ENCODE measurements around the gene NSG2.
"Not testable (repeated sequence)": the region's sequence is repeated elsewhere in the genome, so short reads cannot be mapped to it uniquely, and the experiment has no call there.

NSG2 gene

DNA sequence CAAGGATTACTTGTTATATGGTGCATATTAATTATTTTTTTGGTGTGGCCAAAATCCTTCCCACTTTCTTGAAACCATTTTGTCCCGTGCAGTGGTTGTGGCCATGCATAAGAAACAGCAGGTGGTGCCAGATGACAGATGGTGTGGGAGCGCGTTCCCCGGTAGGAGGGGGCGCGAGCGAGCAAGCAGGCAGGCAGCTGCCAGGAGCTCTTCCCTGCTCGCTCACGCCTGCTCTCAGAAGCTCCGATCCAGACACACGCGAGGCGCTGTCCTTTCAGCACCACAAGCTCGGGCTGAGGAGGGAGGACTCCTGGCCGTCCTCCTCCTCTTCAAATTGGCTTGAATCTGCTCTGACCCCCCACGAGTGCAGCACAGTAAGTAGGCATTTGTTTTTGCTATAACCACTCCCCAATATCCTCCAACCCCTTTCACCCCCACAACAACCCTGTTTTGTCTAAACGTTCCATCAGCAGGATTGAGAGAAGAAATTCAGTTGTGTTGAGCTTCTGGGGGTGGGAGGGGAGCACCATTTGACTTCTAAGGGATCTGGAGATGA is at the start of gene NSG2:
Gene NSG2 (plus strand): TSS at position 237 of the 556 bp plus-strand sequence. CDS start 1,050 bp downstream, outside the sequence.
- peak; percentile 72 for DNase-seq

DNA sequence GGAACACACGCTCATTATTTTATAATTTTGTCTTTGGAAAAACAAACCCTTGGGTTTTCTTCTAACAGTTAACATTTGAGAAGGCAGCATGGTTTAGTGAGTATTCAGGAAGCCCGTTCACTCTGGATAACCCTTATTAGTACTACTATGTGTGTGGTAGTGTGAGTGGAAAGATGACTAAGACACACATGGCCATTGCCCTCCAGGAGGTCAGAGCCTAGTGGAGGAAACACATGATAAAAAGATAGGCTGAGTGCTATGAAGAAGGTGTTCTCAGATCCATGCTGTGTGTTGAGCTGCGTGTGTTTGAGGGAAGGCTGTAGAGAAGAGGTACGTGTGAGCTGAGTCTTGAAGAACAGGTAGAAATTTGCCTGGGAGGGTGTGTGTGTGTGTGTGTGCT is 48.2 kb upstream of the NSG2 start:
- no peak for DNase-seq

DNA sequence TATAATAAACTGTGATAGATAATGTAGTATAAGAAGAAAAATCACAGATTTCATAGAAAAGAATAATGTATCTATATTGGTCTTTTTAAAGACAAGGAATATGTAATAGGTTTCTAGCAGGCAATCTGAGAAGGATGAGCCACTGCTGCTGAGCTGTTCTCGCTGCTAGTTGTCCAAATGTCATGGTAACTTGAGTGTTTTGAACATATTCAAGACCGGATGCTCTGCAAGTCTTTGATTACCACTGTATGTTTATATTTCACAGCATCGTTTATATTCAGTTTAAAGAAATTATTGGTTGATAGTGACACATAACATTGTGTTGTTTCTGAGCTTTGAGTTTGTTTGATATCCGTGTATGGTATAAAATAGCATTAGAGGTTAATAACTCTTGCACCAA is 47.0 kb upstream of the NSG2 start:
- DNase-seq, result no peak

DNA sequence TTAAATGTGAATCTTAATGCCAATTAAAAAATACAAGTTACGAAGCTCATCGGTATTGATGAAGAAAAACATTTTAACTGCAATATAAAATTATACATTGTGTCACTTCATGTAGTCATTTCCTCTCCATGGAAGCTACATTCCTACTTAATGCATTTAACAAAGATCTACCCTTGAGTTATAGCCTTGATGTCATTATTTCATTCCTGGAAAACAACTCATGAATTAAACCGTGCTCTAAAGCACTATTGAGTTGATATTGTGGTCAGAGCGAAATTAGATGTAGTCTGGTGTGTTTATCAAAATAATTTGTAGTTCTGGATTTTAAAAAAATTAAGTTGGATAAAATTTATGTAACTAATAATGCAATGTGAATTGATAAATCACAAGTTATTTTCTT is 45.4 kb upstream of the NSG2 start:
- no peak for DNase-seq

DNA sequence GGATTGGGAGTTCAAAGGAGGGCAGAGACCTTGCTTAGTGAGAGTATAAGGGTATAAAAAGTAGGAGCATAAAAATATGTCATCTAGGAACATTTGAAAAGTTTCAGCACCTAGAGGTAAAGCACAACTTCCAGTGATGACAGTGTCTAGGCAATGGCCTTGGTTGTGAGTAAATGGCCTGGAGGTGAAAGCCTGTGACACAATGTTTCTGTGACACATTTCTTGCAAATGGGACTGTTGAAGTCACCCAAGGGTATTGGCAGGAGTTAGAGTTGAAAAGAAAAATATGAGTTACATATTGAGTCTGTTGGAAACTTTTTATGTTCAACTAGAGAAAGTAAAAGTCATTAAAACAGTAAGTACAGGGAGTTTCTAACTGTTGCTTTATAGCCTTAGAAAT is 41.7 kb upstream of the NSG2 start:
- no peak for DNase-seq

DNA sequence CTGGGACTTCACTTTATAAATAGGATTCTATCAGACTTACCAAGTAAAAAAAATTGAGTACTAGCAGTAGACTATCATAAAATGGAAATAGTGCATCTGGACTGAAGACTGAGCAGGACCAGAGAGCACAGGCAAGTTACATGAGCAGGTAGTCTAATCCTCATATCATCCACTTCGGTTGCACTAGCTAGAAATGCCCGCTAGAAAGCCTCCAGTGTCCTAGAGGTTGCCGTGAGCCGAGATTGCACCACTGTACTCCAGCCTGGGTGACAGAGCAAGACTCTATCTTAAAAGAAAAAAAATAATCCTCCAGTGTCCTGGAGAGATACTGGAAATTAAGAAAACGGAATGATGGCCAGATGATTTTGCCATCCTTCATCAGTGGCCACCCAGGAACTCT is 36.6 kb upstream of the NSG2 start:
- DNase-seq, result no peak

DNA sequence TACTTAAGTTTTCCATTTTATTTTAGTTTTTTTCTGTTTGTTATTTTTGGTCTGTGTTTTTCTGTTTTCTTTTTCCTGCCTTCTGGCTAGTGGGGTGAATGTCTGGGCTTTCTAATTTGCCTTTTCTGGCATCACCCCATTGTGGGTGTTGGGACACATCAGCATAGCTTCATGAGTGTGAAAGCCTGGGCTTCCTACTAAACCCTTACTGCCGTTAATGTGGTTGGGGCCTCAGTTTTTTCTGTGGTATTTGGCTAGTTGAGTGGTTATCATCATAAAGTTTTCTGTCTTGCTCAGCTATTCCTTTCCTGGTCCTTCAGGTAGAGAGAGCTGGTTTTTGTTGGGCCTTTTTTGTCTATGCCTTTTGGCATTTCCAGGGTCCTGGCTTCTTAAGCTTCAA is 35.1 kb upstream of the NSG2 start:
- no peak for DNase-seq

DNA sequence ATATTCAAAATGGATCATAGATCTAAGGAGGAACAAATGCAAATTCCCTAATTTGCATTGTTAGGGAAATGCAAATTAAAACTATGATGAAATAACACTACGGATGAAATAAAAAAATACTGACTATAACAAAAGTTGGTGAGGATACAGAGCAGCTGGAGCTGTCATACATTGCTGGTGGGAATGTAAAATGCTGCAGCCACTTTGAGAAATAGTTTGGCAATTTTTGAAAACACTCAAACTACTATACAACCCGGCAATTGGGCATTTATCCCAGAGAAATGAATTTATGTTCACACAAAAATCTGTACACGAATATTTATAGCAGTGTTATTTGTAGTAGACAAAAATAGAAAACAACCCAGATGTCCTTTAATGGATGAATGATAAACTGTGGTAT is 34.1 kb upstream of the NSG2 start:
- no peak for DNase-seq

DNA sequence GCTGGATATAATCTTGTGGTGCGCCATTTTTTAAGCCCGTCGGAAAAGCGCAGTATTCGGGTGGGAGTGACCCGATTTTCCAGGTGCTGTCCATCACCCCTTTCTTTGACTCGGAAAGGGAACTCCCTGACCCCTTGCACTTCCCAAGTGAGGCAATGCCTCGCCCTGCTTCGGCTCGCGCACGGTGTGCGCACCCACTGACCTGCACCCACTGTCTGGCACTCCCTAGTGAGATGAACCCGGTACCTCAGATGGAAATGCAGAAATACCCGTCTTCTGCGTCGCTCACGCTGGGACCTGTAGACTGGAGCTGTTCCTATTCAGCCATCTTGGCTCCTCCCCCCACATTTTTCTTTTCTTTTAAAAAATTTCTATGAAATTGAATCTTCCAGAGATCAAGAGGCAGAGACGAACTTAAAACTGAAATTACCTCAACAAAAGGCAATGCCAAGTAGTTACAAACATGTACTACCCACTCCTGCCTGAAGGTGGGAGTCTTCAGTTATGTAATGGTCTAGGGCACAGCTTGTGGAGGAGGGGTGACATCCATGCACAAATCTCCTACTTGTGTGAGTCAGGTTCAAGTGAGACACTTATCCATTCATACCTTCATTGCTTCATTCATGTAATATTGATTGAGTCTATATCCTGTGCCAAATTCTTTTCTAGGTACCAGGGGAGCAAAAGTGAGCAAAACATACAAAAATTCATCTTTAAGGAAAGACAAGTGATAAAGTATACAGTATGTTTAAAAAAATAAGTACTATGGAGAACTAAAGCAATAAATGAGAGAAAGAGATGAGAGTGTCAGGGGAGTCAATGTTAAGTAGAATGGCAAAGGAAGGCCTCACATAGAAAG is 25.2 kb upstream of the NSG2 start:
- DNase-seq, result not testable (repeated sequence)

DNA sequence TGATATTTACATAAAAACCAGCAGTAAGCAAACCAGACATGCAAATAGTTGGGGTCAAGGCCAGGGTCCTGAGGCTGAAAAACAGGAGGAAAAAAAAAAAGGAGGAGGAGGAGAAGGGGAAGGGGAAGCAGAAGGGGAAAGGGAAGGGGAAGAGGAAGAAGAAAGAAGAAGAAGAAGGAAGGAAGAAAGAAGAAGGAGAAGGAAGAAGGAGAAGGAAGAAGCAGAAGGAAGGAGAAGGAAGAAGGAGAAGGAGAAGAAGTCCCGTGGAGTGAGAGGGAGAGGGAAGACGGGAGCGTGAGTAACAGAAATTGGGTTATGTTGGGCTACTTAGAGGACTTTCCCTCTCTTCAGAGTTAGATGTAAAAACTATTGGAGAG is 24.6 kb upstream of the NSG2 start:
- DNase-seq, result no peak

DNA sequence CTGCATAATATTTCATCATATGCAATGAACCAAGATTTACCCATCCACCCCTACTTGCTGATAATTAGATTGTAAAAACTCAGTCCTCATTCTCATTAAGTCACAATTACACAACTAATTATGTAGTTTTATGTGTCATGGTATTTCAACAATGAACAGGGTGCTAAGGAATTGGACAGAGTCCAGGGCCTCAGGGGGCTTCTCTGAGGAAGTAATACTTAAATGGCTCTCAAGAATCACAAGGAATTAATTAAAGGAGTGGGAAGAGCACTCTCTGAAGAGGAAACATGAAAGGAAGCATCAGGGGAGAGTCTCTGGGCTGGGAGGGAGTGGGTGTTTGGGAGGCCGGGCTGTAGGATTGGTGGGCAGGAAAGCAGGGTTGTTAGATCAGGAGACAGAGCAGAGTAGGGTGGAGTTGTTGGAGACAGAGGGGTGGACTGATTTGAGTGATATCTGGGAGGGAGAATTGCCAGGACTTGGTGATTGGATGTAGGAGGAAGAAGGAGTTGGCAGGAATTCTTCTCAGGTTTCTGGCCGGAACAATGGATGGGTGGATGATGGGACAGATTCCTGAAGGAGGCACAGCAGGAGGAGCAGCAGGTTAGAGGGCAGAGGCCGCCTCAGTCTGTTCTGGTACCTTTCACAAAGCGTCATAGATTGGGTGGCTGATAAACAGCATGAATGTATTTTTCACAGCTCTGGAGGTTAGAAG is 23.0 kb upstream of the NSG2 start:
- no peak for DNase-seq

DNA sequence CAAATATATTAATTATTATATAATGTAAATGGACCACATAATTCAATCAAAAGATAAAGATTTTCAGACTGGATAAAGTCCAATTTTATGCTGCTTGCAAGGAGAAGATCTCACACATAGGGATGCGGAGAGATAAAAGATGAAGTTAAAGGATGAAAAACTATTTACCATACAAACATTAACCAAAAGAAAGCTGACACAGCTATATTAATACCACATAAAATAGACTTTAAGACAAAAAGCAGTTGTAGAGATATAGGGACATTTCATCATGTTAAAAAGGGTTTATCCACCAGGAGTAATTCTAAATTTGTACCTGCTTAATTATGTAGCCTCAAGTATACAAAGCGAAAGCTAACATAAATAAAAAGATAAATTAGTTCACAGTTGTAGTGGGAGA is 15.2 kb upstream of the NSG2 start:
- no peak for DNase-seq

DNA sequence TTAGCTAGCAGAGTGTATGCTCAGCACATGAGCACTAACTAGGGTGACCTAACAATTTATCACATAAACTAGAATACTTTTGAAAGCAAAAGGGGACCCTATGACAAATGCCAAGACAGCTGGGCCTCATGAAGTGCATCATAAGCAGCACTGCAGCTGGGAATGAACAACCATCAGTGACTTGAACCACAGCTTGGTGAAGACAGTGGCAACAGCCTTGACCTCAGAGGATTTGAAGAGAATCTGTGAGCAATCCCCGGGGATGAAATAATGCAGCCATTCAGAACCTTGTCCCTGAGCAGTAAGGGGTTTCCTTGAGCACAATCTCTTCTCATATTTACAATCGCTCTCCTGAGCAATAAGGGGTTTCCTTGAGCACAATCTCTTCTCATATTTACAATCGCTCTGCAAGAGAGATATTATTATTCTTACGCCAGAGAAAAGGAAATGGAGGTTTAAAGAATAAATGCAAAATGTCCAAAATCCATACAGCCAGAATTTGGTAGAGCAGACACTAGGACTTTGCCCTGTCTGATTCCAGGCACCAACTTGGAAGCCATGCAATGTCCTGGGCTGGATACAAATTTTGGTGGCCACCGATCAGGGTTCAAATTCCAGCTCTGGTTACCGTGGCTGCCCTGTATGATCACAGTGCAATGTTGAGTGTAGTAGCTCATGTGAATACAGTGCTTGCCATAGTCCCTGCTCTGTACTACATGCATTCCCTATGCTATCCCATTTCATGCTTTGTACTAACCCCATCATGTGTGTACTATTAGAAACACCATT is 846 bp upstream of the NSG2 start:
- no peak for DNase-seq

DNA sequence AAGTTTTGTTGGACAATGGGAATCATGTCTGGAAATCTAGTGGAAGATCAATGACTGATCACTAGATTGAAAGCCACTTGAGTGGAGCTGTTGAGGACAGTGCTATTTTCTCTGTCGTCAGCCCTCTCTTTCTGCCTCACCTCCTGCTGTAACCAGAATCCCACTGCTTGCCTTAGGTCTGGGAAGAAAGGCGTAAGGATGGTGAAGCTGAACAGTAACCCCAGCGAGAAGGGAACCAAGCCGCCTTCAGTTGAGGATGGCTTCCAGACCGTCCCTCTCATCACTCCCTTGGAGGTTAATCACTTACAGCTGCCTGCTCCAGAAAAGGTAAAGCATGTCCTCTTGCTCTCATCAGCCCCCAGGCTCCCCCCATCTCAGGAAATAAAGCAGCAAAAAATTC is 1.1 kb downstream of the NSG2 start:
- no peak for DNase-seq

DNA sequence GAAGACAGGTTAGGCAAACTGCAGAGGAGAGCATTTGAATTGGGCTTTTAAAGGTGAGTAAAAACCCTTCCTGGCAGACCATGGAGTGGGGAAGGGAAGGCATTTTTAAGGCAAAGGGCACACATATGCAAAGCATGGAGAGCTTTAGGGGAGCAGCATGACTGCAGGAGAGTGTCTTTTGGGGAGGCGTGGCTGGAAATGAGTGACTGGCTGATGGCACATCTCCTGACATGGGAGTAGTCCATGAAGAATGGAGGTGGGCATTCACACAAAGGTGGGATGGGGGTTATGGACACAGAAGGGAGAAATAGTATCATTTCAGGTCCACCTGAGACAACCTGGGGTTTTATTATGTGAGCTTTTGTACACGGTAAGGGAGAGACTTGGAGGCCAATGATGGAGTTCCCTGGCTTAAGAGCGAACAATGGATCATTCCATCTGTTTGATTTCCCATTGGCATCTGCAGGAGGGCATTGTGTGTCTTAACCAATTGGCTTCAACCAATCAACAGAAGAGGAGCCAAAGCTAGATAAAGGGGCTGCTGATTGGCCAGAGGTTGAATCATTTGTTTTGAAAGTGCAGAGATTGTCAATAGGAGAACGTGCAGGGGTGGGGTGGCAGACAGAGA is 2.1 kb downstream of the NSG2 start:
- no peak for DNase-seq

DNA sequence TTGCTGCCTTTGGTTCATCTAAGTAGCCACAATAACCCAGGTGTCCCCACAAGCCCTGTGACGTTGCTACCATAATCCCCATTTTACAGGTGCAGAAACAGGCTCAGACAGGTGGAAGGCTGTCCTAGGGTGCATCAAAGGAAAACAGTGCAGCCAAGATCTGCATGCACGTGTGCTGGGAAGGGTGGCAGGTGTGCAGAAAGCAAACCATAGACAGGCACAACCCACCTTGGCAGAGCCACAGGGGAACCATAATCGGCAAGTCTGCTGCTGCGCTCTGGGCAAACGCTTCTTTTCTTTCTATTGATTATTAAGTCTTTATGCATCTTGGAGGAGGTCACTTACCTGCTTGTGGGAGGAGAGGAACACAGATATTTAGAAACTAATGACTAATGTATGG is 7.1 kb downstream of the NSG2 start:
- no peak for DNase-seq

DNA sequence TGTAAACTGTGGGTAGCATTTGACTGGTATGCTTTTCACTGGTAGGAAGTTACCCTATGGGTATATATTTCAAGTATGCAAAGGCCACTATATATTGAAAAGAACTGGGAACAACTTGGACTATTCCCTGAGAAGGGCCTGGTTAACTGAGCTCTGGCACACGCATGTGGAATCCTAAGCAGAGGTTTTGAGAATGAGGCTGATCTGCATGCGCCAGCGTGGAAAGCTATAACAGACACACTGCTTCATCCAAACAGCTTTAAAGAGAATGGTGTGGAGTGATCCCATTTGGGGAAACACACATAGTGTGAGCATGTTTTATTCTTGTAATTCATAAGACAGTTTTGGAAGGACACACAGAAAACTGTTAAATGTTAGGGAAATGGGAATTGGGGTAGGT is 8.4 kb downstream of the NSG2 start:
- DNase-seq, result no peak

DNA sequence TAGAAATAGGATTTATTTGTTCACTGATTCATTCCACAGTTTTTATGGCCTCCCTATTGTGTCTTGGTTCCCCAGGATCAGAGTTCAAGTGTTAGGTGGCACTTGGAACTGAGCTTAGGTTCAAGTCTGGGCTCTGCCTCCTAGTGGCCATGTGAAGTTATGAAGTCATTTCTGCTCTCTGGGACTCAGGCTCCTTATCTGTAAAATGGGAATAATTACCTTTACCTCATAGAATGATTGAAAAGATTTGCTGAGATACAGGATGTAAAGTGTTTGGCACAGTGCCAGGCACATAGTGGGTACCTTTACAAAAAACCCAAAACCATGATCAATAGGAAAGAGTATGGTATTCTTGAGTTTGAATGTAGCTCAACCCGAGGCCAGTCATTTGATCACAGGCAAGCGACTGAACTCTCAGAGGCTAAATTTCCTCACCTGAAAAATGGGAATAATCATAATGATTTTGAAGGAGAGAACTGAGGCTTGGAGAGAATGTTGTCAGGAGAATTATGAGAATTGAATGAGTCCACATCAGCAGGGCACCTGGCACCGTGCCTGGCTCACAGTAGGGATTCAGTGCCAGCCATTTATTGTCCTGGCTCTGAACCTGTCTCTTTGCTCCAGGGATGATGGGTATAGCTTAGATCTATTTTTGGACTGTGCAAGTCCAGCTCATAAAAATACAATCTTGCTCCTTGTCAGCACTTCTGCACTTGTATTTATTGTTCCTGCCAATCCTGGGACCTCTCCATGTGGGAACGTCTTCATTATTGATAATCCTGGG is 10.8 kb downstream of the NSG2 start:
- no peak for DNase-seq

DNA sequence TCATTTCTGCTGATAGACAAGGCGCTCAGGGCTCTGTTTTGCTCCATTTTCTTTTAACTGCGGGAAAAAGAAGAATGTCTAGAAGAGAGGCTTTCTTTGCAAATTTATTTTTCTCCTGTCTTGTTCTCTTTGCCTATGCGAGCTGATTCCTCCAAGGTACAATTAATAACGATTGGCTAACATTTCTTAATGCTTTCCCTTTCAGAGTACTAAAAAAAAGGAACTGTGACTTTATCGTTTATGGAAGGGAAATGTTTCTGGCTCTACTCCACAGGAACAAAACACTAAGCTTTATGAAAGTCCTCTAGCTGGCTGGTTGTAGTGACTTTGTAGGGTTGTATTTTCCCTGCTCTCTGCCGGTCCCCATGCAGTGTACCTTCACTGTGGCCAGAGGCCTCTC is 11.7 kb downstream of the NSG2 start:
- no peak for DNase-seq

DNA sequence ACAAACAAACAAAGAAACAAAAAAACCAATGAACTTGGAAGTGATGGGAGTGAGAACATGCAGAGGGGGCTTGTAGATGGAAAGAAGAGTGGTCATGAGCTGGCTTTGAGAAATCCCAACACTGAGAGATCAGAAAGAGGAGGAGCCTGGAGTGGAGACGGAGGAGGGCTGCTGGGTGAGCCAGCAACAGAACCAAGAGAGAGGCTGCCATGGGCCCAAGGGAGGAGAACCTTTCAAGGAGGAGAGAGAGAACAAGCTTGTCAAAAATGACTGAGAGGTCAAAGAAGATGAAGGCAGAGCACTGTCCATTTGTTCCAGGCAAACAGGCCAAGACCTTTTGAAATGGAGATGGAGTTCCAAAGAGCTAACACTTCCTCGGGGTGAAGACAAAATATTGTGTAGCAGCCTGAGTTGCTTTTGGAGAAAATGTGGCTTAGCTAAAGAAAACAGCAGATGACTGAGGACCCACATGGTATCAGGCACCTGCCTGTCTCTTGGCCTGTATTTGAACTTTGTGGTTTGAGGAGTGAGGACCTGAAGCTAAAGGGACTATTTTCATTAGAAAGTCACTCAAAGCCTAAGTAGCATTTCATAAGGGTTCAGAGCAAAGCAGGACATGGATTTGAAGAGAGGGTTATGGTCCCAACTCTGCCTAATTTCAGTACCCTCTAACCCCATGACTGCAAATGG is 13.1 kb downstream of the NSG2 start:
- DNase-seq, result no peak

DNA sequence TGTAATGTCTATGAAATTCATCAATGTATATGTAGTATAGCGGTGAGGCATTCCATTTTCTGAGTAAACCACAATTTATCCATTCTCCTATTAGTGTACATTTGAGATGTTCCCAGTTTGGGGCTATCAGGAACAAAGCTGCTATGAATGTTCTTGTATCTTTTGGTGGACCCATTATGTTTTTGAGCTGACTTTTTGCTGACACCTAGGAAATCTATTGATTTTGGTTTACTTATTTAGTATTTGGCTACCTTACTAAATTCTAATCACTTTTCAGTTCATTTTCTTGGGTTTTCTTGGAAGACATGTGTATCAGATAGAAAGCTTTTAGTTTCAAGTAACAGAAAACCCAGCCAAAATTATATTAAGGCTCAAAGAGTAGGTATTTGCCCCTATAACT is 13.7 kb downstream of the NSG2 start:
- DNase-seq, result no peak
